ENCODE data around the gene NOX5.

DNA sequence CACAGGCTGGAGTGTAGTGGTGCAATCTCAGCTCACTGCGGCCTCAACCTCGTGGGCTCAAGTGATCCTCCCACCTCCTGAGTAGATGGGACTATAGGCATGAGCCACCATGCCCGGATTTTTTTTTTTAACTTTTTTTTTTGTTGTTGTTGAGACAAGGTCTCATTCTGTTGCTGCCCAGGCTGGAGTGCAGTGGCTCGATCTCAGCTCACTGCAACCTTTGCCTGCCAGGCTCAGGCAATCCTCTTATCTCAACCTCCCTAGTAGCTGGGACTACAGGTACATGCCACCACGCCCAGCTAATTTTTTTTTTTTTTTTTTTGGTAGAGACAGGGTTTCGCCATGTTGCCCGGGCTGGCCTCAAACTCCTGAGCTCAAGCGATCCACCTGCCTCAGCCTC, 64.1 kb downstream of the NOX5 start:
- TF ChIP-seq POLR2AphosphoS2 (IDR thresholded peaks at IDR 0.05; ENCODE audit: low read depth, low read length) (no peak), PRDM15 (CRISPR knock-in tag; IDR thresholded peaks at IDR 0.05) (no peak), MAX (IDR thresholded peaks at IDR 0.05; ENCODE audit: low read depth, low read length) (no peak)
- TF ChIP-seq, protein P1, sequence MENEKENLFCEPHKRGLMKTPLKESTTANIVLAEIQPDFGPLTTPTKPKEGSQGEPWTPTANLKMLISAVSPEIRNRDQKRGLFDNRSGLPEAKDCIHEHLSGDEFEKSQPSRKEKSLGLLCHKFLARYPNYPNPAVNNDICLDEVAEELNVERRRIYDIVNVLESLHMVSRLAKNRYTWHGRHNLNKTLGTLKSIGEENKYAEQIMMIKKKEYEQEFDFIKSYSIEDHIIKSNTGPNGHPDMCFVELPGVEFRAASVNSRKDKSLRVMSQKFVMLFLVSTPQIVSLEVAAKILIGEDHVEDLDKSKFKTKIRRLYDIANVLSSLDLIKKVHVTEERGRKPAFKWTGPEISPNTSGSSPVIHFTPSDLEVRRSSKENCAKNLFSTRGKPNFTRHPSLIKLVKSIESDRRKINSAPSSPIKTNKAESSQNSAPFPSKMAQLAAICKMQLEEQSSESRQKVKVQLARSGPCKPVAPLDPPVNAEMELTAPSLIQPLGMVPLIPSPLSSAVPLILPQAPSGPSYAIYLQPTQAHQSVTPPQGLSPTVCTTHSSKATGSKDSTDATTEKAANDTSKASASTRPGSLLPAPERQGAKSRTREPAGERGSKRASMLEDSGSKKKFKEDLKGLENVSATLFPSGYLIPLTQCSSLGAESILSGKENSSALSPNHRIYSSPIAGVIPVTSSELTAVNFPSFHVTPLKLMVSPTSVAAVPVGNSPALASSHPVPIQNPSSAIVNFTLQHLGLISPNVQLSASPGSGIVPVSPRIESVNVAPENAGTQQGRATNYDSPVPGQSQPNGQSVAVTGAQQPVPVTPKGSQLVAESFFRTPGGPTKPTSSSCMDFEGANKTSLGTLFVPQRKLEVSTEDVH (IDR thresholded peaks at IDR 0.05; ENCODE audit: low read depth, partially characterized antibody): no peak
